ENCODE data around the gene RANBP3.

The RANBP3 gene

GRCh38 chr19:5921516-5922160 is 56.3 kb downstream of the RANBP3 start:
- H3K36me3 ChIP-seq (ENCODE audit: control insufficient read depth in 5 of 5, insufficient read depth in 5 of 5, low read length in 5 of 5) = peaks cover 3 to 94% (median 85%) of the 10 kb centered on the region in 5 donors
- no peak overlapping the region for H3K9ac ChIP-seq (ENCODE audit: low read length in 5 of 5)
- no peak overlapping the region for H3K4me3 ChIP-seq (ENCODE audit: low read depth in 1 of 5, low read length in 5 of 5)
- peaks cover 1 to 13% (median 10%) of the 10 kb centered on the region in 5 donors for H3K4me1 ChIP-seq (ENCODE audit: control insufficient read depth in 5 of 5, insufficient read depth in 5 of 5, low read length in 5 of 5)
- no peaks in the 10 kb centered on the region for H3K9me3 ChIP-seq (ENCODE audit: control insufficient read depth in 5 of 5, low read length in 5 of 5)
- H3K27me3 ChIP-seq (ENCODE audit: control insufficient read depth in 5 of 5, insufficient read depth in 4 of 5, low read length in 5 of 5) = no peaks in the 10 kb centered on the region
- H3K27ac ChIP-seq (ENCODE audit: low read depth, low read length) = no peak overlapping the region

GRCh38 chr19:5918463-5919079 is 59.4 kb downstream of the RANBP3 start:
- Histone ChIP-seq H3K27me3 (ENCODE audit: control insufficient read depth in 5 of 5, insufficient read depth in 4 of 5, low read length in 5 of 5) (no peaks in the 10 kb centered on the region), H3K36me3 (ENCODE audit: control insufficient read depth in 5 of 5, insufficient read depth in 5 of 5, low read length in 5 of 5) (peaks cover 3 to 88% (median 71%) of the 10 kb centered on the region in 5 donors), H3K9ac (ENCODE audit: low read length in 5 of 5) (no peak overlapping the region), H3K9me3 (ENCODE audit: control insufficient read depth in 5 of 5, low read length in 5 of 5) (no peaks in the 10 kb centered on the region), H3K4me3 (ENCODE audit: low read depth in 1 of 5, low read length in 5 of 5) (no peak overlapping the region), H3K4me1 (ENCODE audit: control insufficient read depth in 5 of 5, insufficient read depth in 5 of 5, low read length in 5 of 5) (peaks cover 0 to 25% (median 21%) of the 10 kb centered on the region in 5 donors), H3K27ac (ENCODE audit: low read depth, low read length) (no peak overlapping the region)

- no peak overlapping the region for H3K4me3 ChIP-seq (ENCODE audit: low read depth in 1 of 5, low read length in 5 of 5)
- no peaks in the 10 kb centered on the region for H3K27me3 ChIP-seq (ENCODE audit: control insufficient read depth in 5 of 5, insufficient read depth in 4 of 5, low read length in 5 of 5)
- H3K4me1 ChIP-seq (ENCODE audit: control insufficient read depth in 5 of 5, insufficient read depth in 5 of 5, low read length in 5 of 5) = peaks cover 0 to 25% (median 21%) of the 10 kb centered on the region in 5 donors
- no peaks in the 10 kb centered on the region for H3K9me3 ChIP-seq (ENCODE audit: control insufficient read depth in 5 of 5, low read length in 5 of 5)
- H3K27ac ChIP-seq (ENCODE audit: low read depth, low read length) = no peak overlapping the region
- peaks cover 3 to 83% (median 62%) of the 10 kb centered on the region in 5 donors for H3K36me3 ChIP-seq (ENCODE audit: control insufficient read depth in 5 of 5, insufficient read depth in 5 of 5, low read length in 5 of 5)
- no peak overlapping the region for H3K9ac ChIP-seq (ENCODE audit: low read length in 5 of 5)
Measured at GRCh38 chr19:5917431-5918107, 60.4 kb downstream of the RANBP3 start.

- peaks cover 0 to 25% (median 21%) of the 10 kb centered on the region in 5 donors for H3K4me1 ChIP-seq (ENCODE audit: control insufficient read depth in 5 of 5, insufficient read depth in 5 of 5, low read length in 5 of 5)
- no peaks in the 10 kb centered on the region for H3K27me3 ChIP-seq (ENCODE audit: control insufficient read depth in 5 of 5, insufficient read depth in 4 of 5, low read length in 5 of 5)
- H3K4me3 ChIP-seq (ENCODE audit: low read depth in 1 of 5, low read length in 5 of 5) = no peak overlapping the region
- no peak overlapping the region for H3K9ac ChIP-seq (ENCODE audit: low read length in 5 of 5)
- no peaks in the 10 kb centered on the region for H3K9me3 ChIP-seq (ENCODE audit: control insufficient read depth in 5 of 5, low read length in 5 of 5)
- no peak overlapping the region for H3K27ac ChIP-seq (ENCODE audit: low read depth, low read length)
- peaks cover 0 to 69% (median 48%) of the 10 kb centered on the region in 5 donors for H3K36me3 ChIP-seq (ENCODE audit: control insufficient read depth in 5 of 5, insufficient read depth in 5 of 5, low read length in 5 of 5)
Measured at GRCh38 chr19:5916181-5916708, 61.7 kb downstream of the RANBP3 start.

GRCh38 chr19:5915782-5916165 is 62.2 kb downstream of the RANBP3 start:
- Histone ChIP-seq H3K36me3 (ENCODE audit: control insufficient read depth in 5 of 5, insufficient read depth in 5 of 5, low read length in 5 of 5) (peaks cover 0 to 65% (median 45%) of the 10 kb centered on the region in 5 donors), H3K4me1 (ENCODE audit: control insufficient read depth in 5 of 5, insufficient read depth in 5 of 5, low read length in 5 of 5) (peaks cover 0 to 25% (median 21%) of the 10 kb centered on the region in 5 donors), H3K4me3 (ENCODE audit: low read depth in 1 of 5, low read length in 5 of 5) (no peak overlapping the region), H3K9me3 (ENCODE audit: control insufficient read depth in 5 of 5, low read length in 5 of 5) (no peaks in the 10 kb centered on the region), H3K9ac (ENCODE audit: low read length in 5 of 5) (no peak overlapping the region), H3K27ac (ENCODE audit: low read depth, low read length) (no peak overlapping the region), H3K27me3 (ENCODE audit: control insufficient read depth in 5 of 5, insufficient read depth in 4 of 5, low read length in 5 of 5) (no peaks in the 10 kb centered on the region)

GRCh38 chr19:5914946-5915781 is 62.8 kb downstream of the RANBP3 start:
- Histone ChIP-seq H3K36me3 (ENCODE audit: control insufficient read depth in 5 of 5, insufficient read depth in 5 of 5, low read length in 5 of 5) (peaks cover 0 to 60% (median 42%) of the 10 kb centered on the region in 5 donors), H3K4me3 (ENCODE audit: low read depth in 1 of 5, low read length in 5 of 5) (no peak overlapping the region)

GRCh38 chr19:5914358-5914774 is 63.6 kb downstream of the RANBP3 start:
- H3K9ac ChIP-seq (ENCODE audit: low read length in 5 of 5) = no peak overlapping the region
- peaks cover 0 to 60% (median 42%) of the 10 kb centered on the region in 5 donors for H3K36me3 ChIP-seq (ENCODE audit: control insufficient read depth in 5 of 5, insufficient read depth in 5 of 5, low read length in 5 of 5)
- H3K9me3 ChIP-seq (ENCODE audit: control insufficient read depth in 5 of 5, low read length in 5 of 5) = no peaks in the 10 kb centered on the region
- no peak overlapping the region for H3K4me3 ChIP-seq (ENCODE audit: low read depth in 1 of 5, low read length in 5 of 5)
- no peak overlapping the region for H3K27ac ChIP-seq (ENCODE audit: low read depth, low read length)
- H3K4me1 ChIP-seq (ENCODE audit: control insufficient read depth in 5 of 5, insufficient read depth in 5 of 5, low read length in 5 of 5) = peaks cover 0 to 25% (median 21%) of the 10 kb centered on the region in 5 donors
- no peaks in the 10 kb centered on the region for H3K27me3 ChIP-seq (ENCODE audit: control insufficient read depth in 5 of 5, insufficient read depth in 4 of 5, low read length in 5 of 5)

More at GRCh38 chr19:5914946-5915781, 62.8 kb downstream of the RANBP3 start:
- peaks cover 0 to 25% (median 21%) of the 10 kb centered on the region in 5 donors for H3K4me1 ChIP-seq (ENCODE audit: control insufficient read depth in 5 of 5, insufficient read depth in 5 of 5, low read length in 5 of 5)
- no peak overlapping the region for H3K27ac ChIP-seq (ENCODE audit: low read depth, low read length)
- no peaks in the 10 kb centered on the region for H3K27me3 ChIP-seq (ENCODE audit: control insufficient read depth in 5 of 5, insufficient read depth in 4 of 5, low read length in 5 of 5)
- no peak overlapping the region for H3K9ac ChIP-seq (ENCODE audit: low read length in 5 of 5)
- H3K9me3 ChIP-seq (ENCODE audit: control insufficient read depth in 5 of 5, low read length in 5 of 5) = no peaks in the 10 kb centered on the region

- no peak within 1 kb of the TSS for H3K27ac ChIP-seq (ENCODE audit: low read depth, low read length)
- H3K4me1 ChIP-seq (ENCODE audit: control insufficient read depth in 5 of 5, insufficient read depth in 5 of 5, low read length in 5 of 5) = peaks cover 0 to 25% (median 21%) of the 10 kb centered on the region in 5 donors
- H3K27me3 ChIP-seq (ENCODE audit: control insufficient read depth in 5 of 5, insufficient read depth in 4 of 5, low read length in 5 of 5) = no peaks in the 10 kb centered on the region
- no peaks in the 10 kb centered on the region for H3K9me3 ChIP-seq (ENCODE audit: control insufficient read depth in 5 of 5, low read length in 5 of 5)
- H3K4me3 ChIP-seq (ENCODE audit: low read depth in 1 of 5, low read length in 5 of 5) = no peak within 1 kb of the TSS
- no peak within 1 kb of the TSS for H3K9ac ChIP-seq (ENCODE audit: low read length in 5 of 5)
- peaks cover 0 to 60% (median 41%) of the 10 kb centered on the region in 5 donors for H3K36me3 ChIP-seq (ENCODE audit: control insufficient read depth in 5 of 5, insufficient read depth in 5 of 5, low read length in 5 of 5)
Measured at GRCh38 chr19:5913739-5914357, 64.1 kb downstream of the RANBP3 start, which contains the start of gene CAPS. TSS of gene CAPS (plus strand) at chr19:5914254. CDS start at chr19:5914407, 153 bp downstream.

GRCh38 chr19:5911366-5911765 is 66.6 kb downstream of the RANBP3 start:
- Histone ChIP-seq H3K36me3 (ENCODE audit: control insufficient read depth in 5 of 5, insufficient read depth in 5 of 5, low read length in 5 of 5) (peaks cover 0 to 40% (median 21%) of the 10 kb centered on the region in 5 donors), H3K9ac (ENCODE audit: low read length in 5 of 5) (no peak overlapping the region), H3K9me3 (ENCODE audit: control insufficient read depth in 5 of 5, low read length in 5 of 5) (no peaks in the 10 kb centered on the region), H3K4me1 (ENCODE audit: control insufficient read depth in 5 of 5, insufficient read depth in 5 of 5, low read length in 5 of 5) (peaks cover 0 to 23% (median 18%) of the 10 kb centered on the region in 5 donors), H3K27me3 (ENCODE audit: control insufficient read depth in 5 of 5, insufficient read depth in 4 of 5, low read length in 5 of 5) (no peaks in the 10 kb centered on the region), H3K4me3 (ENCODE audit: low read depth in 1 of 5, low read length in 5 of 5) (no peak overlapping the region), H3K27ac (ENCODE audit: low read depth, low read length) (no peak overlapping the region)

All from subcutaneous abdominal adipose tissue (tissue), 5 donors.